Tongue (tissue), 2 donors: Measurements from ENCODE around the gene DGKI. TPM values are rescaled to one million over a fixed set of nuclear protein-coding genes. Genes with fewer than 3 reads are reported as not detected.

Source experiments
- DNase-seq: peaks from one replicate; pipeline ENCODE4 v3.0.0-alpha.2; 2015
- total RNA-seq: library from RNA; depleted of rRNA; stranded (reverse); fragments of >200 nt; gene quantifications from one replicate; pipeline ENCODE4 v1.2.3, GENCODE V29; 2014

DGKI gene
- total RNA-seq, 1 donor from 2014 or later = 5.6 TPM

- DNase-seq = no peak
Measured at GRCh38 chr7:137531671-137532070, 315.1 kb downstream of the DGKI start.

- DNase-seq = no peak
Measured at GRCh38 chr7:137527634-137528033, 319.1 kb downstream of the DGKI start.

GRCh38 chr7:137523171-137523570 is 323.6 kb downstream of the DGKI start:
- DNase-seq = no peak

GRCh38 chr7:137521451-137521850 is 325.3 kb downstream of the DGKI start:
- DNase-seq = no peak

- no peak for DNase-seq
Measured at GRCh38 chr7:137519947-137520346, 326.8 kb downstream of the DGKI start.

- DNase-seq = no peak
Measured at GRCh38 chr7:137519181-137519691, 327.5 kb downstream of the DGKI start.

GRCh38 chr7:137513091-137513490 is 333.7 kb downstream of the DGKI start:
- DNase-seq = no peak

- no peak for DNase-seq
Measured at GRCh38 chr7:137507096-137507495, 339.7 kb downstream of the DGKI start.

GRCh38 chr7:137506031-137506430 is 340.7 kb downstream of the DGKI start:
- no peak for DNase-seq

- no peak for DNase-seq
Measured at GRCh38 chr7:137501562-137501961, 345.2 kb downstream of the DGKI start.

GRCh38 chr7:137492889-137493288 is 353.9 kb downstream of the DGKI start:
- DNase-seq = no peak

- DNase-seq = no peak
Measured at GRCh38 chr7:137489880-137490279, 356.9 kb downstream of the DGKI start.

GRCh38 chr7:137488038-137488437 is 358.7 kb downstream of the DGKI start:
- DNase-seq = no peak

- no peak for DNase-seq
Measured at GRCh38 chr7:137485818-137486217, 361.0 kb downstream of the DGKI start.

GRCh38 chr7:137484326-137484725 is 362.4 kb downstream of the DGKI start:
- no peak for DNase-seq

GRCh38 chr7:137482466-137482865 is 364.3 kb downstream of the DGKI start:
- no peak for DNase-seq

GRCh38 chr7:137480824-137481365 is 365.9 kb downstream of the DGKI start:
- DNase-seq = no peak

- DNase-seq = no peak
Measured at GRCh38 chr7:137480401-137480800, 366.4 kb downstream of the DGKI start.

- DNase-seq = no peak
Measured at GRCh38 chr7:137476937-137477336, 369.8 kb downstream of the DGKI start.

- no peak for DNase-seq
Measured at GRCh38 chr7:137475966-137476365, 370.8 kb downstream of the DGKI start.

GRCh38 chr7:137474540-137475026 is 372.2 kb downstream of the DGKI start:
- DNase-seq = no peak

- DNase-seq = no peak
Measured at GRCh38 chr7:137471128-137471527, 375.6 kb downstream of the DGKI start.

GRCh38 chr7:137469858-137470257 is 376.9 kb downstream of the DGKI start:
- no peak for DNase-seq

GRCh38 chr7:137469191-137469811 is 377.5 kb downstream of the DGKI start:
- DNase-seq = no peak
